HL-60/S4 (cell line): Measurements from ENCODE around the gene USP16.
"Not testable (repeated sequence)": the region's sequence is repeated elsewhere in the genome, so short reads cannot be mapped to it uniquely, and the experiment has no call there.

Experiments used
- in situ Hi-C: fragments of 300-500 bp; cut with MboI; formaldehyde crosslinking; loops from 2 replicates; pipeline ENCODE4 v1.14.3; 2022; ENCODE audit warnings: low sequenced_read_pairs

USP16 gene

GRCh38 chr21:29024474-29025327 lies at the start of gene USP16:
TSS of gene USP16 (plus strand) at chr21:29024668. CDS start at chr21:29027914, 3,246 bp downstream.
- in situ Hi-C loops: no loop called here

- in situ Hi-C loops: no loop called here
These were observed 49.1 kb upstream of the USP16 start for GRCh38 chr21:28975397-28975796.

- in situ Hi-C loops: no loop called here
These were observed 45.4 kb upstream of the USP16 start for GRCh38 chr21:28979092-28979491.

GRCh38 chr21:28982637-28983036 lies 41.8 kb upstream of the USP16 start:
- in situ Hi-C loops: no loop called here

GRCh38 chr21:28986677-28987076 lies 37.8 kb upstream of the USP16 start:
- in situ Hi-C loops: no loop called here

- in situ Hi-C loops: not testable (repeated sequence)
These were observed 36.3 kb upstream of the USP16 start for GRCh38 chr21:28988146-28988545.

GRCh38 chr21:28991861-28992525 lies 32.5 kb upstream of the USP16 start:
- in situ Hi-C loops: no loop called here

GRCh38 chr21:28992526-28993292 lies 31.8 kb upstream of the USP16 start, which contains the start of gene LTN1:
TSS of gene LTN1 (minus strand) at chr21:28992877. CDS start at chr21:28992805, 72 bp downstream.
- in situ Hi-C loops: no loop called here

GRCh38 chr21:28993293-28993629 lies 31.2 kb upstream of the USP16 start:
- in situ Hi-C loops: no loop called here

- in situ Hi-C loops: no loop called here
These were observed 21.9 kb upstream of the USP16 start for GRCh38 chr21:29002442-29003144.

- in situ Hi-C loops: no loop called here
These were observed 18.8 kb upstream of the USP16 start for GRCh38 chr21:29005696-29006095.

- in situ Hi-C loops: no loop called here
These were observed 17.3 kb upstream of the USP16 start for GRCh38 chr21:29007135-29007534.

- in situ Hi-C loops: no loop called here
These were observed 16.7 kb upstream of the USP16 start for GRCh38 chr21:29007810-29008209.

GRCh38 chr21:29008367-29008766 lies 16.1 kb upstream of the USP16 start:
- in situ Hi-C loops: no loop called here

- in situ Hi-C loops: not testable (repeated sequence)
These were observed 13.2 kb upstream of the USP16 start for GRCh38 chr21:29011236-29011635.

GRCh38 chr21:29017639-29018237 lies 6.7 kb upstream of the USP16 start:
- in situ Hi-C loops: no loop called here

GRCh38 chr21:29018540-29018939 lies 5.9 kb upstream of the USP16 start:
- in situ Hi-C loops: no loop called here

GRCh38 chr21:29022166-29022565 lies 2.3 kb upstream of the USP16 start:
- in situ Hi-C loops: no loop called here

GRCh38 chr21:29025328-29025713 lies 853 bp downstream of the USP16 start:
- in situ Hi-C loops: no loop called here

GRCh38 chr21:29029524-29029923 lies 5.1 kb downstream of the USP16 start:
- in situ Hi-C loops: no loop called here
